Skeletal muscle satellite cell (primary cell): Measurements from ENCODE around the gene EXOC6B.

Experiments used
- H3K27me3 ChIP-seq: 2 replicates; pipeline ENCODE4 v1.7.0; 2013; ENCODE audit warnings: low read length; ENCODE audit not compliant: control insufficient read depth, insufficient read depth
- H3K36me3 ChIP-seq: 2 replicates; pipeline ENCODE4 v1.7.0; 2013; ENCODE audit warnings: mild to moderate bottlenecking, control low read depth, low read length; ENCODE audit not compliant: insufficient read depth
- H3K4me1 ChIP-seq: 2 replicates; pipeline ENCODE4 v1.7.0; 2013; ENCODE audit warnings: low read length; ENCODE audit not compliant: control insufficient read depth, insufficient read depth
- H3K4me2 ChIP-seq: 2 replicates; pipeline ENCODE4 v1.7.0; 2013; ENCODE audit warnings: mild to moderate bottlenecking, low read length
- H3K4me3 ChIP-seq: 2 replicates; pipeline ENCODE4 v1.7.0; 2013; ENCODE audit warnings: low read length
- H3K9ac ChIP-seq: 2 replicates; pipeline ENCODE4 v1.7.0; 2013; ENCODE audit warnings: mild to moderate bottlenecking, low read depth, low read length, moderate library complexity
- H3K9me3 ChIP-seq: replicated peaks from 2 replicates; pipeline ENCODE4 v1.7.0; 2013; ENCODE audit warnings: mild to moderate bottlenecking, control low read depth, low read length

The EXOC6B gene

GRCh38 chr2:72415781-72416475 lies 409.9 kb downstream of the EXOC6B start:
- no peaks in the 10 kb centered on the region for H3K27me3 ChIP-seq
- H3K4me2 ChIP-seq = peak overlapping the region; percentile 11
- no peak overlapping the region for H3K9ac ChIP-seq
- peaks cover 7% of the 10 kb centered on the region for H3K4me1 ChIP-seq
- H3K9me3 ChIP-seq = no peaks in the 10 kb centered on the region
- H3K4me3 ChIP-seq = no peak overlapping the region
- H3K36me3 ChIP-seq = no peaks in the 10 kb centered on the region

DNA sequence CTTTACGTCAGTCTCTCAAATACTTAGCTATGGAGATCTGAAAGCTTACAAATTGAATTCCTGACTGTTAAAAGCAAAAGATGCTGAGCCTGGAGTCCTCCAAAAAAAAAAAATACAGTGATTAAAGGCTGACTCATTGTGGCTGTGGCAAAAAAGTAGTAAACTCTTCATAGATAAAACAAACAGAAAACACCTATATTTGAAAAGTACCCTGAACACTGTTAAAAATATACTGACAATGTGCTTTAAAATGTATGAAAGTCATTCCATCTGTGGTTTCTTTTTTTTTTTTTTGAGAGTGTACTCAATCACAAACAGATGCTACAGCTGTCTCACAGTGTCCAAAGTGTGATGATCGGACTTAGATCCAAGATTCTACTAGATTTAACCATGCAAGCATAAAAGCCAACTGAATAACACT lies 410.6 kb downstream of the EXOC6B start:
- H3K27me3 ChIP-seq = no peaks in the 10 kb centered on the region
- H3K36me3 ChIP-seq = no peaks in the 10 kb centered on the region
- peaks cover 7% of the 10 kb centered on the region for H3K4me1 ChIP-seq
- H3K4me2 ChIP-seq = peak overlapping the region; percentile 11
- H3K4me3 ChIP-seq = no peak overlapping the region
- H3K9ac ChIP-seq = no peak overlapping the region
- no peaks in the 10 kb centered on the region for H3K9me3 ChIP-seq

DNA sequence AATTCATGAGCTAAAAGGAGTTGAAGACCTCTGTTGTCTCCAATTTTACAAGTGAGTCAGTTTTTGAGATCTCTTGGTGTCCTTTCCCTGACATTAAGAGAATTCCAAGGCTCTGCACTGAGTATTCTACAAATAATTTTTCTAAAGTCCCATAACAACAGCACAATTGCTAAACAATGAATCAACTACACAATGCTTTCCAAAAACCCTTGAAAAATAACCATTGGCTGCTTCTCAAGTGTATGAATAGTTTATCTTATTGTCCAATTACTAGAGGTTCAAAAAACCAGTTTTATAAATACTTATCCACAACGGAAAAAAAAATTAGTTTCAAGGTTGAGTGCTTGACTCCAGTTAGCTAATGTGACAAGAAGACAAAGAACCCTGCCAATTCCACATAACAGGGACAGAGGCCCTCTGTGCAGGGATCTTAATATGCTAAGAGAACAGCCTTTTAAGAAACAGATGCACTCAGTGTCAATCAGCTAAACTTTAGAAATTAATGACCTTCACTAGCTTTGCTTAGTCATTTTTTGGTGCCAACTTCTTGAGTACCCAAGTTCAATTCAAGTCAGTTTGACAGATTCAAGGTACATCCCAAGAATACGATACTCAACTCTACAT lies 411.6 kb downstream of the EXOC6B start:
- Histone ChIP-seq H3K4me3 (no peak overlapping the region), H3K9ac (no peak overlapping the region), H3K9me3 (no peaks in the 10 kb centered on the region), H3K36me3 (no peaks in the 10 kb centered on the region), H3K4me1 (peaks cover 7% of the 10 kb centered on the region), H3K27me3 (no peaks in the 10 kb centered on the region), H3K4me2 (no peak overlapping the region)

DNA sequence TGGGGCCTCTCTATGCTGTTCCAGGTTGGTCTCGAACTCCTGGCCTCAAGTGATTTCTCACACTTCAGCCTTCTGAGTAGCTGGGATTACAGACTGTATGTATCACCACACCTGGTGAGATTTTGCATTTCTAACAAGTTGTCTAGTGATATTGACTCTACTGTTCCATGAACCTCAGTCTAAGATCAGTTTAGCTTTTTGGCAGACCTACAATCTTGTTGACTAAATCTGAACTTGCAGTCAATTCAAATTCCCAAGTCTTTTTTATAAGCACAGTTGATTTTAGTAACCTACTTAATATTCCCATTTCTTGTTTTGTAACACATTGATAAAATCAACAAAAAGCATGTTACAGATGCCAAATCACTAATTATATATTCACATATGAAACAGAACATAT lies 412.1 kb downstream of the EXOC6B start:
- no peak overlapping the region for H3K4me2 ChIP-seq
- H3K27me3 ChIP-seq = no peaks in the 10 kb centered on the region
- H3K4me1 ChIP-seq = peaks cover 7% of the 10 kb centered on the region
- H3K9me3 ChIP-seq = no peaks in the 10 kb centered on the region
- no peaks in the 10 kb centered on the region for H3K36me3 ChIP-seq
- no peak overlapping the region for H3K9ac ChIP-seq
- no peak overlapping the region for H3K4me3 ChIP-seq

- Histone ChIP-seq H3K9ac (no peak overlapping the region), H3K9me3 (no peaks in the 10 kb centered on the region), H3K4me2 (no peak overlapping the region), H3K4me3 (no peak overlapping the region), H3K36me3 (no peaks in the 10 kb centered on the region), H3K4me1 (peaks cover 7% of the 10 kb centered on the region), H3K27me3 (no peaks in the 10 kb centered on the region)
Measured at GRCh38 chr2:72412214-72412613, 413.6 kb downstream of the EXOC6B start.

- Histone ChIP-seq H3K9ac (no peak overlapping the region), H3K4me2 (no peak overlapping the region), H3K4me3 (no peak overlapping the region), H3K36me3 (no peaks in the 10 kb centered on the region), H3K27me3 (no peaks in the 10 kb centered on the region), H3K4me1 (no peaks in the 10 kb centered on the region), H3K9me3 (no peaks in the 10 kb centered on the region)
Measured at GRCh38 chr2:72399879-72400278, 426.0 kb downstream of the EXOC6B start.

DNA sequence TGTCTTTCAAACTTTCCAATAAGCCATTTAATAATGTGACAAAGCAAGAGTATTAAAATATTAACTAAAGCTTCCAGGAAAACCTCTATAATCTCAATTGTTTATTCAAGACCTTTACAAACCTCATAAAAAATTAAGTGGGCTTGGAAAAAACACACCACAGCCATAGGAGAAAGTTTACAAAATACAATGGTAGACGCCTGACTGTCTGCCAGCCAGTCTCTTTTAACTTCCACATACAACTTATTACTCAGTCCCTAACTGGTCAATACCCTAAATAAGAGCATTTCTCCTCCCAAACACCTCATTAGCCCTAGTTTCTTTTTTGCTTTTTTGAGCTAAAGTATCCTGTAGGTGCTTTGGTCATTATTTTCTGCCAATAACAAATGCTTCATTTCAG lies 430.7 kb downstream of the EXOC6B start:
- H3K4me3 ChIP-seq = no peak overlapping the region

GRCh38 chr2:72394541-72395070 lies 431.2 kb downstream of the EXOC6B start:
- no peak overlapping the region for H3K4me3 ChIP-seq
- H3K4me2 ChIP-seq = no peak overlapping the region
- H3K9me3 ChIP-seq = no peaks in the 10 kb centered on the region
- no peaks in the 10 kb centered on the region for H3K36me3 ChIP-seq
- no peaks in the 10 kb centered on the region for H3K27me3 ChIP-seq
- H3K9ac ChIP-seq = no peak overlapping the region
- no peaks in the 10 kb centered on the region for H3K4me1 ChIP-seq

More for the DNA sequence above, 430.7 kb downstream of the EXOC6B start:
- H3K9ac ChIP-seq = no peak overlapping the region
- no peak overlapping the region for H3K4me2 ChIP-seq
- H3K27me3 ChIP-seq = no peaks in the 10 kb centered on the region
- no peaks in the 10 kb centered on the region for H3K4me1 ChIP-seq
- H3K36me3 ChIP-seq = no peaks in the 10 kb centered on the region
- no peaks in the 10 kb centered on the region for H3K9me3 ChIP-seq

- Histone ChIP-seq H3K27me3 (no peaks in the 10 kb centered on the region), H3K4me2 (no peak overlapping the region), H3K4me1 (no peaks in the 10 kb centered on the region), H3K9ac (no peak overlapping the region), H3K36me3 (no peaks in the 10 kb centered on the region), H3K4me3 (no peak overlapping the region), H3K9me3 (peaks cover 8% of the 10 kb centered on the region)
Measured at GRCh38 chr2:72389447-72389846, 436.4 kb downstream of the EXOC6B start.

DNA sequence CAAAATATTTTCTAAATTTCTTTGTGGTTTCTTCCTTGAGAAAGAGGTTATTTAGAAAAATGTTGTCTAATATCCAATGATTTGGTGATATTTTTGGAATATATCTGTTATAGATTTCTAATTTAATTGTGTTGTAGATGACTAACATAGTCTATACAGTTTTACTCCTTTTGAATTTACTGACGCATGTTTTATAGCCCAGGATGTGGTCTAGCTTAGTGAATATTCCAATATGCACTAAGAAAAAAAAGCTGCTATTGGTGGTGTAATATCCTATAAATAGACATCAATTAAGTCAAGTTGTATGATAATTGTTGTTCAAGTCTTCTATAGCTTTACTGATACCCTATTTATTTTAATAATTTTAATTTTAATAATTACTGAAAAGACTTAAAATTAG lies 437.6 kb downstream of the EXOC6B start:
- Histone ChIP-seq H3K36me3 (no peaks in the 10 kb centered on the region), H3K27me3 (no peaks in the 10 kb centered on the region), H3K9me3 (peaks cover 8% of the 10 kb centered on the region), H3K4me1 (no peaks in the 10 kb centered on the region), H3K4me3 (no peak overlapping the region), H3K9ac (no peak overlapping the region), H3K4me2 (no peak overlapping the region)

GRCh38 chr2:72386288-72386687 lies 439.5 kb downstream of the EXOC6B start:
- H3K9ac ChIP-seq = no peak overlapping the region
- H3K9me3 ChIP-seq = peaks cover 8% of the 10 kb centered on the region
- no peaks in the 10 kb centered on the region for H3K4me1 ChIP-seq
- H3K27me3 ChIP-seq = no peaks in the 10 kb centered on the region
- no peak overlapping the region for H3K4me2 ChIP-seq
- H3K36me3 ChIP-seq = no peaks in the 10 kb centered on the region
- H3K4me3 ChIP-seq = no peak overlapping the region
